HCT116 (cell line): ENCODE measurements around the gene MORC4. TPM values are rescaled to one million over a fixed set of nuclear protein-coding genes. Genes with fewer than 3 reads are reported as not detected.

Source experiments
- ATAC-seq: fragments of 200-7000 bp; cut with Tn5 transposase; 2 replicates; pipeline ENCODE4 v1.9.1; 2020; ENCODE audit warnings: mild to moderate bottlenecking, moderate library complexity
- BruUV-seq: library from RNA; stranded (reverse); fragments of 400-500 nt; replicated peaks from 2 replicates; lab custom pipeline; 2021; lab: Mats Ljungman, UMichigan
- CTCF ChIA-PET: fragments of 300-600 bp; sonication (Branson Sonifier 250); formaldehyde crosslinking; loops from one replicate; lab custom pipeline; 2021; ENCODE audit warnings: antibody characterized with exemption; lab: Charles Lee
- POLR2A ChIA-PET: fragments of 300-600, 350-600 bp; sonication (Branson Sonifier 250); formaldehyde crosslinking; loops from one replicate; lab custom pipeline; 2021; ENCODE audit warnings: antibody characterized with exemption; lab: Charles Lee
- RAD21 ChIA-PET, 2 experiments: fragments of 300-600 bp; sonication (Branson Sonifier 250); formaldehyde crosslinking; loops; one replicate each; lab custom pipeline; 2023; ENCODE audit warnings: low total read pairs in 2 of 2; ENCODE audit not compliant: uncharacterized antibody in 2 of 2, unreplicated experiment in 2 of 2, low non-redundant PET in 1 of 2; lab: Charles Lee
- DNase-seq: peaks from one replicate; pipeline ENCODE4 v3.0.0-alpha.2; 2010; ENCODE audit warnings: low read depth, low spot score
- H2AFZ ChIP-seq: fragments of 200-600 bp; shearing (Covaris generic), sonication (generic); 2 replicates; pipeline ENCODE4 v1.6.1; 2017; ENCODE audit warnings: low read depth, mixed run types, mixed read lengths, antibody characterized with exemption, low read length; ENCODE audit not compliant: poor library complexity, severe bottlenecking
- H3K27ac ChIP-seq: 2 replicates; pipeline ENCODE4 v1.5.1; 2012; ENCODE audit warnings: low read depth, low read length
- H3K27me3 ChIP-seq: fragments of 200-600 bp; sonication (generic); 2 replicates; pipeline ENCODE4 v1.6.1; 2016; ENCODE audit warnings: mixed run types, low read length, mixed read lengths; ENCODE audit not compliant: insufficient read depth
- H3K36me3 ChIP-seq, 2 experiments: fragments of 200-500 bp in 1 of 2; fragments of 200-600 bp in 1 of 2; sonication (Bioruptor generic) in 1 of 2; sonication (generic) in 1 of 2; 2 replicates each; pipeline versions ENCODE4 v1.5.1 to v1.6.1; 2014 to 2016; ENCODE audit warnings: low read length in 2 of 2, inconsistent platforms in 1 of 2, mixed read lengths in 1 of 2, mixed run types in 1 of 2; ENCODE audit not compliant: insufficient read depth in 2 of 2, control insufficient read depth in 1 of 2
- H3K4me1 ChIP-seq, 2 experiments: fragments of 200-600 bp in 1 of 2; sonication (generic) in 1 of 2; 2 replicates each; pipeline versions ENCODE4 v1.5.1 to v1.6.1; 2012 to 2017; ENCODE audit warnings: low read length in 2 of 2, inconsistent platforms in 1 of 2, mild to moderate bottlenecking in 1 of 2, mixed read lengths in 1 of 2, mixed run types in 1 of 2, moderate library complexity in 1 of 2; ENCODE audit not compliant: insufficient read depth in 2 of 2, control insufficient read depth in 1 of 2
- H3K4me2 ChIP-seq: fragments of 200-600 bp; sonication (generic); 2 replicates; pipeline ENCODE4 v1.6.1; 2017; ENCODE audit warnings: mixed run types, low read length, mixed read lengths
- H3K4me3 ChIP-seq, 2 experiments: fragments of 200-600 bp in 1 of 2; sonication (generic) in 1 of 2; replicated peaks in 1 of 2; 2 replicates each; pipeline ENCODE4 v1.5.1; 2011 to 2016; ENCODE audit warnings: low read length in 2 of 2, control low read depth in 1 of 2, low read depth in 1 of 2, mild to moderate bottlenecking in 1 of 2, mixed read lengths in 1 of 2, mixed run types in 1 of 2
- H3K79me2 ChIP-seq: fragments of 200-600 bp; sonication (generic); 2 replicates; pipeline ENCODE4 v1.6.1; 2017; ENCODE audit warnings: mild to moderate bottlenecking, mixed run types, low read length, moderate library complexity, mixed read lengths; ENCODE audit not compliant: insufficient read depth
- H3K9ac ChIP-seq: fragments of 200-600 bp; sonication (generic); 2 replicates; pipeline ENCODE4 v1.6.1; 2016; ENCODE audit warnings: low read length, mixed read lengths
- H3K9me2 ChIP-seq: fragments of 200-600 bp; sonication (generic), shearing (Covaris generic); 2 replicates; pipeline ENCODE4 v1.6.1; 2017; ENCODE audit warnings: mixed run types, mild to moderate bottlenecking, moderate library complexity; ENCODE audit not compliant: insufficient read depth
- H3K9me3 ChIP-seq, 2 experiments: fragments of 200-500 bp in 1 of 2; fragments of 200-600 bp in 1 of 2; sonication (Bioruptor generic) in 1 of 2; sonication (generic) in 1 of 2; 2 replicates each; pipeline ENCODE4 v1.6.1; 2014 to 2017; ENCODE audit warnings: low read length in 2 of 2, mixed read lengths in 2 of 2, inconsistent platforms in 1 of 2, low read depth in 1 of 2, mild to moderate bottlenecking in 1 of 2, mixed run types in 1 of 2, moderate library complexity in 1 of 2; ENCODE audit not compliant: control insufficient read depth in 1 of 2, insufficient read depth in 1 of 2
- H4K20me1 ChIP-seq: fragments of 200-600 bp; sonication (generic), shearing (Covaris generic); 2 replicates; pipeline ENCODE4 v1.6.1; 2017; ENCODE audit warnings: mixed run types, mild to moderate bottlenecking, moderate library complexity; ENCODE audit not compliant: insufficient read depth
- CBX3 ChIP-seq: IDR thresholded peaks from 2 replicates; pipeline ENCODE4 v1.6.1; 2012; ENCODE audit warnings: low read depth
- CEBPB ChIP-seq: IDR thresholded peaks from 2 replicates; pipeline ENCODE4 v1.6.1; 2012; ENCODE audit warnings: low read depth
- EZH2phosphoT487 ChIP-seq: fragments of 200-600 bp; IDR thresholded peaks from 2 replicates; pipeline ENCODE4 v1.6.1; 2018; ENCODE audit warnings: antibody characterized with exemption, borderline replicate concordance
- JUND ChIP-seq: IDR thresholded peaks from 2 replicates; pipeline ENCODE4 v1.6.1; 2012
- POLR2AphosphoS5 ChIP-seq: IDR thresholded peaks from 2 replicates; pipeline ENCODE4 v1.6.1; 2011; ENCODE audit warnings: mild to moderate bottlenecking, low read depth, low read length, moderate library complexity
- YY1 ChIP-seq: IDR thresholded peaks from 2 replicates; pipeline ENCODE4 v1.6.1; 2011; ENCODE audit warnings: low read length, low read depth, moderate library complexity, mild to moderate bottlenecking; ENCODE audit not compliant: insufficient replicate concordance; ENCODE audit errors: extremely low read depth
- ZBTB33 ChIP-seq: IDR thresholded peaks from 2 replicates; pipeline ENCODE4 v1.6.1; 2011; ENCODE audit warnings: mild to moderate bottlenecking, low read length, moderate library complexity; ENCODE audit not compliant: insufficient replicate concordance; ENCODE audit errors: extremely low read depth
- intact Hi-C: fragments of 100-400 bp; cut with micrococcal nuclease; formaldehyde crosslinking; loops from 2 replicates; pipeline ENCODE4 v1.10.0; 2022
- total RNA-seq: library from RNA; stranded (reverse); gene quantifications from one replicate; pipeline ENCODE4 v1.2.1, GENCODE V29; 2021; ENCODE audit not compliant: unreplicated experiment

Gene MORC4
- total RNA-seq, 1 experiment from 2014 or later = 20.6 TPM

GRCh38 chrX:106995678-106996077 lies 4.3 kb downstream of the MORC4 start:
- CTCF ChIA-PET = no interaction called here
- Histone ChIP-seq H2AFZ (no peak overlapping the region), H3K27ac (no peak overlapping the region), H3K36me3 (peaks cover 0 to 4% of the 10 kb centered on the region in 2 experiments; a peak in 1 of 4 replicates), H3K9me2 (no peaks in the 10 kb centered on the region), H3K4me3 (no peak overlapping the region), H3K4me2 (no peak overlapping the region), H3K4me1 (peaks cover 0 to 12% of the 10 kb centered on the region in 2 experiments; a peak in 3 of 4 replicates), H3K9me3 (no peaks in the 10 kb centered on the region), H3K27me3 (no peaks in the 10 kb centered on the region), H4K20me1 (no peaks in the 10 kb centered on the region), H3K79me2 (peaks cover 25% of the 10 kb centered on the region; the same call in 1 of the 2 replicates), H3K9ac (no peak overlapping the region)
- RAD21 ChIA-PET = no interaction called here
- intact Hi-C loops = no loop called here
- POLR2A ChIA-PET = no interaction called here
- no peak for DNase-seq
- TF ChIP-seq JUND = no peak
- no peak for TF ChIP-seq CEBPB
- no peak for TF ChIP-seq EZH2phosphoT487
- 0 out of 2 replicates have a peak, but pooled peaks have one; percentile 18 for TF ChIP-seq CBX3
- TF ChIP-seq POLR2AphosphoS5 = no peak
- no TSS peak for BruUV-seq
- ATAC-seq = no peak

- Histone ChIP-seq H3K9me3 (no peaks in the 10 kb centered on the region), H3K27me3 (no peaks in the 10 kb centered on the region), H3K9me2 (no peaks in the 10 kb centered on the region), H3K79me2 (no peaks in the 10 kb centered on the region), H2AFZ (no peak overlapping the region), H3K4me1 (no peaks in the 10 kb centered on the region), H3K4me2 (no peak overlapping the region), H3K9ac (no peak overlapping the region), H3K4me3 (no peak overlapping the region), H3K27ac (no peak overlapping the region), H4K20me1 (no peaks in the 10 kb centered on the region), H3K36me3 (0 out of 4 replicates have a peak, but pooled peaks cover 0 to 6% of the 10 kb centered on the region in 2 experiments)
- ChIA-PET CTCF (no interaction called here), RAD21 (no interaction called here), POLR2A (no interaction called here)
- TF ChIP-seq YY1 = no peak
- no peak for TF ChIP-seq ZBTB33
- no TSS peak for BruUV-seq
- DNase-seq = no peak
- intact Hi-C loops = no loop called here
- ATAC-seq = no peak
These were observed 12.5 kb downstream of the MORC4 start for GRCh38 chrX:106987488-106987887.
